Suppressor macrophage (primary cell): ENCODE data around the gene GTF2I.
"Not testable (repeated sequence)": the region's sequence is repeated elsewhere in the genome, so short reads cannot be mapped to it uniquely, and the experiment has no call there.

Experiments used
- DNase-seq, 4 experiments: peaks; one replicate each; pipeline ENCODE4 v3.0.0-alpha.2; 2020 to 2022

The GTF2I gene

DNA sequence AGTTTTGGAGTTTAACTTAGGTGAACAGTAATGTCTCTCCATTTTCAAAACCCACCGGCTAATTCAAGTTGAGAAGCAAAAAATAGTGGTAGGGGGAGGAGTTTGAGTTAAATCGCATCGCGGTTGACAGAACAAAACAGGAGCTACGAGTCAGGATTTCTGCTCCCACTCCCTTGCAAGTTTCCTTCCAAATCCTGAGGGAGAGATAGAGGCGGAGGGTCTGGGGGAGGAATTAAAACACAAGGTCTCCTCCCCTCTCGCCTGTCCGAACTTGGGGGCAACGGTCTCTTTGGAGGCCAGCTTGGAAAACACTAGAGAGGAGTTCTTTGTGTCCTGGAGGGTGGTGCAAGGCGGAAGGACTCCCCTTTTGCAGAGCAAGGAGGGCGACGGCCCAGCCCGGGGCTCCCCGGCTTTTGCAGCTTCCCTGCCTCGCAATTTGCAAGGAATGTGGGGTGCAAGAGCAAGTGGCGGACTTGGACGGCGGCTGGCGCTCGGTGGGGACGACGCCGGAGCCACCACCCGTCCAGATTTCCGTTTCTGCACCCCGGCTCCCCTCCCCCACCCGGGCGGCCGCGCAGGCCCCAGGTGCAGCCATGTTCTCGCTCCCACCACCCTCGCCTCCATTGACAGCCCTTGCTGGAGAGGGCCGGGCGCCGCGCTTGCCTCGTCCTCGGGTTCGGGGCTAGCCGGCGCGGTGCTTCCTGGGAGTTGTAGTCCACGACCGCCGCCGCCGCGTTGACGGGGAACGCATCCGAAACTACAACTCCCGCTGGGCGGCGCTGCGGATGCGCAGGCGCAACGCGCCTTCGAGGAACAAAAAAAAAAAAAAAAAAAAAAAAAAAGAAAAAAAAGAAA, 454 bp upstream of the GTF2I start:
- DNase-seq: peak; percentile 98 to 100 (median 99)

GRCh38 chr7:74658178-74659004, 873 bp downstream of the GTF2I start:
- peak; percentile 91 to 97 (median 94) for DNase-seq

- peak in 1 of 4 experiments; percentile 13 for DNase-seq
These were observed 2.7 kb downstream of the GTF2I start for GRCh38 chr7:74660202-74660601.

DNA sequence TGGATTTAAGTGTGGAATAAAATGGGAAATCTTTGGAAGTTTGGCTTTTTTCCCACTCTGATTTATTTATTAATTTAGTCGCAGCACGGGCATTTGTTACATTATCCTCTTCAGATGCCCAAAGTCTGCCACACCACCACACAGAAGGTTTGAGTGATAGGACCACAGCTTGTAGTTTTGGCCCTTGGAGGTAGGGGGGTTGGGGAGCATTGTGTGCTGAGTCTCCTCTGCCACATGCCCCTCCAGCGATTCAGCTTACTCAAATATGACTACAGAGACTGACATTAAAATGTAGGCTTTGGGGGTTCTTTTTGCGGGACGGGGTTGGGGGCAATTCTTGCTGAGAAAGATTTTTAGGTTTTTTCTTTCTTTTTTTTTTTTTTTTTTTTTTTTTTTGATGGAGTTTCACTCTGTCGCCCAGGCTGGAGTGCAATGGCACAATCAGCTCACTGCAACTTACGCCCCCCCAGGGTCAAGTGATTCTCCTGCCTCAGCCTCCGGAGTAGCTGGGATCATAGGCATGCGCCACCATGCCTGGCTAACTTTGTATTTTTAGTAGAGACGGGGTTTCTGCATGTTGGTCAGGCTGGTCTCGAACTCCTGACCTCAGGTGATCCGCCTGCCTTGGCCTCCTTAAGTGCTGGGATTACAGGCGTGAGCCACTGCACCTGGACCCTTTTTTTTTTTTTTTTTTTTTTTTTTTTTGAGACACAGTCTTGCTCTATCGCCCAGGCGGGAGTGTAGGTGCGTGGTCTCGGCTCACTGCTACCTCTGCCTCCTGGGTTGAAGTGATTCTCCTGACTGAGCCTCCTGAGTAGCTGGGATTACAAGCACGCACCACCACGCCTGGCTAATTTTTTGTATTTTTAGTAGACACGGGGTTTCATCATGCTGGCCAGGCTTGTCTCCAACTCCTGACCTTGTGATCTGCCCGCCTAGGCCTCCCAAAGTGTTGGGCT, 4.6 kb downstream of the GTF2I start:
- peak in 1 of 4 experiments; percentile 12 for DNase-seq

DNA sequence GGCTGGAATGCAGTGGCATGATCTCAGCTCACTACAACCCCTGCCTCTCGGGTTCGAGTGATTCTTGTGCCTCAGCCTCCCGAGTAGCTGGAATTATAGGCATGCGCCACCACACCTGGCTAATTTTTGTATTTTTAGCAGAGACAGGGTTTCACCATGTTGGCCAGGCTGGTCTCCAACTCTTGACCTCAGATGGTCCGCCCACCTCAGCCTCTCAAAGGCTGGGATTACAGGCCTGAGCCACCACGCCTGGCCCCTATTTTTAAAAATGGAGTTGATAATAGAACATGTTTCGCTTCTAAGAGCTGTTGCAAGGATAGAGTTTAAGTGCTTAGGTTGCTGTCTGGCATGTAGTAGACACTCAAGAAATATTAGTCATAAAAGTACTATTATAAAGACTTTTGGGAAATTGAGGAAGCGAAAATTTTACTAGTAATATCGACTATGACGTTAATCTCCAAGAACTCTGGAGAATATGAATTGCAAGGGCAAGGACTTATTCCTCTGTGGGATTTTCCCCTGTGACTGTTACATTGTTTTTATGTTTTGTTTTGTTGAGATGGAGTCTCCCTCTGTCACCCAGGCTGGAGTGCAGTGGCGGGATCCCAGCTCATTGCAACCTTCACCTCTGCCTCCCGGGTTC, 7.9 kb downstream of the GTF2I start:
- DNase-seq: peak in 3 of 4 experiments; percentile 22 to 75 (median 64)

DNA sequence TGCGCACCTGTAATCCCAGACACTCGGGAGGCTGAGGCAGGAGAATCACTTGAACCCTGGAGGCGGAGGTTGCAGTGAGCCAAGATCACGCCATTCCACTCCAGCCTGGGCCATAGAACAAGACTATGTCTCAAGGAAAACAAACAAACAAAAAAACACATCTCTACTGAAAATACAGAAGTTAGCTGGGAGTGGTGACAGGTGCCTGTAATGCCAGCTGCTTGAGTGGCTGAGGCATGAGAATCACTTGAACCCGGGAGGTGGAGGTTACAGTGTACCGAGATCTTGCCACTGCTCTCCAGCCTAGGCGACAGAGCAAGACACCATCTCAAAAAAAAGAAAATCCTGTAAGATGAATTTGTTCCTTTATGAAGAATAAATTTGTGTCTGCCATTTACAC, 9.5 kb downstream of the GTF2I start:
- DNase-seq: not testable (repeated sequence)

DNA sequence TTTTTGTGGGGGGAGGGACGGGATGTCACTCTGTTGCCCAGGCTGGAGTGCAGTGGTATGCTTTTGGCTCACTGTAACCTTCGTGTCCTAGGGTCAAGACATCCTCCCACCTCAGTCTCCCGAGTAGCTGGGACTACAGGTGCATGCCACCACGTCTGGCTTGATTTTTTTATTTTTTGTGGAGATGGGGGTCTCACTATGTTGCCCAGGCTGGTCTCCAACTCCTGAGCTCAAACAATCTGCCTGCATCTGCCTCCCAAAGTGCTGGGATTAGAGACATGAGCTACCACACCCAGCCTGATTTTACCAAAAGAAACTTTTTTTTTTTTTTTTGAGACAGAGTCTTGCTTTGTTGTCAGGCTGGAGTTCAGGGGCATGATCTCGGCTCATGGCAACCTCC, 10.0 kb downstream of the GTF2I start:
- DNase-seq: not testable (repeated sequence)

- DNase-seq: no peak
These were observed 14.1 kb downstream of the GTF2I start for GRCh38 chr7:74671602-74672001.

GRCh38 chr7:74672343-74672915, 14.9 kb downstream of the GTF2I start:
- DNase-seq: no peak

DNA sequence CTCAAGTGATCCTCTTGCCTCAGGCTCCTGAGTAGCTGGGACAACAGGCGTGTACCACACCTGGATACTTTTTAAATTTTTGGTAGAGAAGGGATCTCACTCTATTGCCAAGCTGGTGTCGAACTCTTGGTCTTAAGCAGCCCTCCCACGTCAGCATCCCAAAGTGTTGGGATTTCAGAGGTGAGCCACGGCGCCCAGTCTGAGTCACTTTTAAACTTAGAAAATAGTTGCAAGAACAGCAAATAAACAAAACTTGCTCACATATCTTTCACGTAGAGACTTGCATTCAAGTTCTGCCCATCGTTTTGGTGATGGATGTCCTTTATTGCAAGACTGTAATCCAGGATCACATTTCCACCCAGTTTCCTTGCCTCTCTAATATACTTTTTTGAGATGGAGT, 16.6 kb downstream of the GTF2I start:
- no peak for DNase-seq

GRCh38 chr7:74682829-74683228, 25.3 kb downstream of the GTF2I start:
- no peak for DNase-seq

DNA sequence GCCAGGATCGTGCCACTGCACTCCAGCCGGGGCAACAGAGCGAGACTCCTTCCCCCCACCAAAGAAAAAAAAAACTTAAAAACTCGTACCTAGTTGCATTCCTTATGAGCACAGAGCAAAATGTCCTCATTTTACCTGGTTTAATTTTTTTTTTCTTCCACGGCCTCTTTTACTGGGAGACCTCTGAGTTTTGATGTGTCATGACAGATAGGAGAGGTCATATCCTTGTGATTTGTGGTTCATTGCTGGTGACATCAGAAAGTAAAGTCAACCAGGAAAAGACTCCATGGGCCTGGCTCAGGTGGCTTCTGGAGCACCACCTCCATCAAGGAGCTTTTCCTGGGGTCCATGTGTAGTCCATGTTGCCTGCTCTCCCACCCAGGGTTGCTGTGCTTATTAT, 26.3 kb downstream of the GTF2I start:
- no peak for DNase-seq

GRCh38 chr7:74684473-74684872, 27.0 kb downstream of the GTF2I start:
- no peak for DNase-seq

DNA sequence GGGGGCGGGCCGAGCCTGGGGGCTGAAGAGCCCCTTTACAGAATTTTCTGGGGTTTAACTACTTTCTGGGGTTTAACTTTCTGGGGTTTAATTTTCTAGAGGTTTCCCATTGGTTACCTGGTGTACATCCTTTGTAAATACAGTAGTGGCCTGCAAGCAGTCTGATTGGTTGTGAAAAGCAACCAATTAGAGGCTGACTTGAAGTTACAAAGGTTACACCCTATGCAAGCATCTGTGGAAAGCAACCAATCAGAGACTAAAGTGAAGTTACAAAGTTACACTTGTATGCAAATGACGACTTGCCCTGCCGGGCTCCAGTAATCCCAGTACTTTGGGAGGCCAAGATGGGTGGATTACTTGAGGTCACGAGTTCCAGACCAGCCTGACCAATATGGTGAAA, 27.4 kb downstream of the GTF2I start:
- no peak for DNase-seq

GRCh38 chr7:74690474-74690873, 33.0 kb downstream of the GTF2I start:
- DNase-seq: no peak

DNA sequence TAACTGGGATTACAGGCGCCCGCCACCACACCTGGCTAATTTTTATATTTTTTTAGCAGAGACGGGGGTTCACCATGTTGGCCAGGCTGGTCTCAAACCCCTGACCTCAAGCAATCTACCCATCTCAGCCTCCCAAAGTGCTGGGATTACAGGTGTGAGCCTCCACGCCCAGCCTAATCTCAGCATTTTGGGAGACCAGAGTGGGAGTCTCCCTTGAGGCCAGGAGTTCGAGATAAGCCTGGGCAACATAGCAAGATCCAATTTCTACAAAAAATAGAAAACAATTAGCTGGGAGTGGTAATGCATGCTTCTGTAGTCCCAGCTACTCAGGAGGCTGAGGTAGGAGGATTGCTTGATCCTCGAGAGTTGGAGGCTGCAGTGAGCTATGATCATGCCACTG, 46.9 kb downstream of the GTF2I start:
- DNase-seq: not testable (repeated sequence)

GRCh38 chr7:74707238-74707637, 49.7 kb downstream of the GTF2I start:
- no peak for DNase-seq

GRCh38 chr7:74708569-74709275, 51.2 kb downstream of the GTF2I start:
- DNase-seq: no peak

DNA sequence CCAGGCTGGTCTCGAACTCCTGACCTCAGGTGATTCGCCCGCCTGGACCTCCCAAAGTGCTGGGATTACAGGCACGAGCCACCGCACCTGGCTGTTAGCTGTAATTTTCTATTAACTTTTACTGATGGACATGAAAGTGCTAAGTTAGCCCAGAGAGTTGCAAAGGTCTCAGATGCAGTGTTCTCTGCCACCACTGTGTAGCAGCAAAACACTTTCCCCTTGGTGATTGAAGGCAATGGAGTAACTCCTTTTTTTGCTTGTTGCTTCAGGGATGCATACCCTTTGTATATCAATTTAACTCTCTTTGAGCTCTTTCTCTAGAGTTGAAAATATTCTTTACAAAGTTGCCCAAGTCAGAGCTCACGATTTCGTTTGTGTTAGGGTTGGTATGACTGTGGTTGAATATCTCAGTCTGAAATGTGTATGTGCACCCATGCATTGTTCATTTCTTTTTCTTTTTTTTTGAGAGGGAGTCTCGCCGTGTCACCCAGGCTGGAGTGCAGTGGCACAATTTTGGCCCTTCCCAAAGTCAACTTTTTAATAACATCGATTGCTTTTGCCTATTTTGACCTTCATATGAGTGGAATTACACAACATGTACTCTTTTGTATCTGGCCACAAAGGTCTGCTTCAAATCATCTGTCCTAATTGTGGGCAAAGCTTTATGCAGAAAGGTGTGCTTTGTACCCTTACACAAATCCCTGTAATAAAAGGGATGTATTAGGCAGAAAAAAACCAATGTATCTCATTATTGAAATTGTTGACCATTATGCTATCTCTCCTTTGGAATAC, 52.6 kb downstream of the GTF2I start:
- DNase-seq: peak in 1 of 4 experiments; percentile 10

- no peak for DNase-seq
These were observed 56.0 kb downstream of the GTF2I start for GRCh38 chr7:74713567-74713966.
